ENCODE results near the gene GIN1.
"Not testable (repeated sequence)": the region's sequence is repeated elsewhere in the genome, so short reads cannot be mapped to it uniquely, and the experiment has no call there.

The GIN1 gene, protein sequence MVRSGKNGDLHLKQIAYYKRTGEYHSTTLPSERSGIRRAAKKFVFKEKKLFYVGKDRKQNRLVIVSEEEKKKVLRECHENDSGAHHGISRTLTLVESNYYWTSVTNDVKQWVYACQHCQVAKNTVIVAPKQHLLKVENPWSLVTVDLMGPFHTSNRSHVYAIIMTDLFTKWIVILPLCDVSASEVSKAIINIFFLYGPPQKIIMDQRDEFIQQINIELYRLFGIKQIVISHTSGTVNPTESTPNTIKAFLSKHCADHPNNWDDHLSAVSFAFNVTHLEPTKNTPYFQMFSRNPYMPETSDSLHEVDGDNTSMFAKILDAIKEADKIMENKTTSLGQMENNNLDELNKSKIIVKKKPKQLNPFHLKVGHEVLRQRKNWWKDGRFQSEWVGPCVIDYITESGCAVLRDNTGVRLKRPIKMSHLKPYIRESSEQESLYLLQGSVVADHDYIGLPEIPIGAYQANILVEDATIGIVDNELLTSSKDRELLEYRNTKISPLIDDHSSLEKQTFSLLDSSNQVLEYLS

DNA sequence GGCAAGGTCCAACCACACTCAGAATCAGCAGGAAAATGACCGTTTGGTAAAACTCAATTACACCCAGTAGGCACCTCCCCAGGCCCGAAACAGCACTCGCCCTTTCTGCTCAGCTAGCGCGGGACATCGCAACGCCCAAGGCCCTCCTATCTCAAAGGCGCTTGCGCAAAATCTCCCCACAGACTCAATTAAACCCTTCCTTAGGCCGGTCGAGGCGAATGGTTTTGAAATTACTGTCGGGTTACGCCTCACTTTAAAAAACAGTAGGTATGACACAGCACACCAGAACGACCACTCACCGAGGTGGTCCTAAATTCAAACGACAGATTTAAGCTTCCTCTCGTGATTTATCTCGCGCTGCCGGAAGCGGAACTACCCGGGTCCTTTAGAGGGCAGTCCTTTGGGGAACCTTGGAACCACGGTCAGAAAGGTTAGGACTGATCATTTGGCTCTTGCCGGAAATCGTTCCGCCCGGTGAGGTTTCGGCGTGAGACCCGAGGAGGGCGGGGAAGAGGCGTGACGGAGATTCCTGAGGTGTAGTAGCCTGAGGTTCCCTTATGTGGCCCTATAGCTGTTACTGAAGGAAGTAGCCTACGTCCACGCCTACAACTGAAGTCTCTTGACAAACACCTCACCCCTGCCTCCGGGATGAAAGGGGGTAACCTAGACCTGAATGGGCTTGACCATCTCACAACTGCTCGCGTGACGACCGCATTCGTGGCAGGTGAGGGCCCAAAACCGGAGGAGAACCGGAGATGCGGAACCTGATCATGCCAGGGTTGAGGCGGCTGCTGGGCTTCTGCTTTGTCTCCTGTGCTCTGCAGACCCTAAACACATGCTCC, at the start of gene GIN1, which contains the start of gene PPIP5K2:
Gene GIN1 (minus strand): TSS at position 374 of the 842 bp plus-strand sequence. CDS start 11,431 bp downstream, outside the sequence.
Gene PPIP5K2 (plus strand): TSS at position 537 of the 842 bp plus-strand sequence. CDS start 9,289 bp downstream, outside the sequence.
- DNase-seq (ENCODE audit: low read depth): peak; percentile 98
- H3K4me3 ChIP-seq (ENCODE audit: low read depth, low read length): peak within 1 kb of the TSS; percentile 81
- in situ Hi-C loops (cut with HindIII; ENCODE audit: low sequenced_read_pairs): no loop called here
- TF ChIP-seq, protein P1, sequence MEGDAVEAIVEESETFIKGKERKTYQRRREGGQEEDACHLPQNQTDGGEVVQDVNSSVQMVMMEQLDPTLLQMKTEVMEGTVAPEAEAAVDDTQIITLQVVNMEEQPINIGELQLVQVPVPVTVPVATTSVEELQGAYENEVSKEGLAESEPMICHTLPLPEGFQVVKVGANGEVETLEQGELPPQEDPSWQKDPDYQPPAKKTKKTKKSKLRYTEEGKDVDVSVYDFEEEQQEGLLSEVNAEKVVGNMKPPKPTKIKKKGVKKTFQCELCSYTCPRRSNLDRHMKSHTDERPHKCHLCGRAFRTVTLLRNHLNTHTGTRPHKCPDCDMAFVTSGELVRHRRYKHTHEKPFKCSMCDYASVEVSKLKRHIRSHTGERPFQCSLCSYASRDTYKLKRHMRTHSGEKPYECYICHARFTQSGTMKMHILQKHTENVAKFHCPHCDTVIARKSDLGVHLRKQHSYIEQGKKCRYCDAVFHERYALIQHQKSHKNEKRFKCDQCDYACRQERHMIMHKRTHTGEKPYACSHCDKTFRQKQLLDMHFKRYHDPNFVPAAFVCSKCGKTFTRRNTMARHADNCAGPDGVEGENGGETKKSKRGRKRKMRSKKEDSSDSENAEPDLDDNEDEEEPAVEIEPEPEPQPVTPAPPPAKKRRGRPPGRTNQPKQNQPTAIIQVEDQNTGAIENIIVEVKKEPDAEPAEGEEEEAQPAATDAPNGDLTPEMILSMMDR (IDR thresholded peaks at IDR 0.05; ENCODE audit: low read depth, low read length, missing control alignments): no peak

GRCh38 chr5:103166706-103167105, 46.8 kb upstream of the GIN1 start:
- no peak overlapping the region for H3K4me3 ChIP-seq (ENCODE audit: low read depth, low read length)
- no peak for DNase-seq (ENCODE audit: low read depth)
- TF ChIP-seq, protein P1 (IDR thresholded peaks at IDR 0.05; ENCODE audit: low read depth, low read length, missing control alignments): no peak
- in situ Hi-C loops (cut with HindIII; ENCODE audit: low sequenced_read_pairs): no loop called here

DNA sequence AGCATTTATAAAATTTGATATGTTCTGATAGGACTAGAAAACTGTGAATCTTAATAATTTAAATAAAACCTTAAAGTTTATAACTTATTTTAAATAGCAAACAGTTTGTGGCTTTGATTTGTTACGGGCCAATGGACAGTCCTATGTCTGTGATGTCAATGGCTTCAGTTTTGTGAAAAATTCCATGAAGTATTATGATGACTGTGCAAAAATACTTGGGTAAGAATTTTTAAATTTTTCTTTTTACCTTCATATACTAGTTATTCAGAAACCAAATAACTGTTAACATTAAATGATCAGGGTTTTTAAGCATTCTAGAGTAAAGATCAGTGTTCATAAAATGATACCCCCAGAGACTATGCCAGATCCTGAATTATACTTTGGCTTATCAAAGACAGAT, 31.2 kb upstream of the GIN1 start:
- no peak overlapping the region for H3K4me3 ChIP-seq (ENCODE audit: low read depth, low read length)
- TF ChIP-seq, protein P1 (IDR thresholded peaks at IDR 0.05; ENCODE audit: low read depth, low read length, missing control alignments): no peak
- in situ Hi-C loops (cut with HindIII; ENCODE audit: low sequenced_read_pairs): no loop called here
- no peak for DNase-seq (ENCODE audit: low read depth)

DNA sequence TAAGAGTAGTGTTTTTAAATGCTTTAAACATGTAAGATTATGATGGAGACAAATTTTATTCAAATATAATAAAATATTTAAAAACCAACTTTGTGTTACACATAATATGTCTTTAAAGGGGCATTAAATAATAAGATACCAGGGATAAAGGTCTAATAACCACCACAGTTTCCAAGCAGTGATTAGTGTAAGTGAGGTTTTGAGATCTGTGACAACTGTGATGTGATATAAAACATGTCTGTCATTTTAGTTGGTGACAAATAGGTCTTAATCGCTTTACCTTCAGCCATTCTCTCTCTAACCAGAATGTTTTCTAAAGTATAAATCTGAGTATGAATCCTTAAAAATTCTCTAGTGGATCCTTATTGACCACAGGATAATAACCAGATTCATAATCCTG, 28.3 kb upstream of the GIN1 start:
- TF ChIP-seq, protein P1 (IDR thresholded peaks at IDR 0.05; ENCODE audit: low read depth, low read length, missing control alignments): no peak
- in situ Hi-C loops (cut with HindIII; ENCODE audit: low sequenced_read_pairs): no loop called here
- no peak overlapping the region for H3K4me3 ChIP-seq (ENCODE audit: low read depth, low read length)
- no peak for DNase-seq (ENCODE audit: low read depth)

GRCh38 chr5:103145196-103145595, 25.3 kb upstream of the GIN1 start:
- TF ChIP-seq, protein P1 (IDR thresholded peaks at IDR 0.05; ENCODE audit: low read depth, low read length, missing control alignments): no peak
- H3K4me3 ChIP-seq (ENCODE audit: low read depth, low read length): no peak overlapping the region
- no peak for DNase-seq (ENCODE audit: low read depth)
- in situ Hi-C loops (cut with HindIII; ENCODE audit: low sequenced_read_pairs): no loop called here

- H3K4me3 ChIP-seq (ENCODE audit: low read depth, low read length); DNase-seq (ENCODE audit: low read depth); in situ Hi-C loops (cut with HindIII; ENCODE audit: low sequenced_read_pairs): not testable (repeated sequence)
These were observed 22.2 kb upstream of the GIN1 start for GRCh38 chr5:103142132-103142531.
